Cardiac muscle cell (in vitro differentiated cells and primary cell): ENCODE measurements around the gene GRAP2. TPM values are rescaled to one million over a fixed set of nuclear protein-coding genes. Genes with fewer than 3 reads are reported as not detected.

Source experiments
- DNase-seq, 2 donors: peaks; one replicate each; pipeline versions ENCODE4 v3.0.0 to v3.0.0-alpha.2; 2010 to 2017; ENCODE audit warnings: low read depth in 1 of 2, low spot score in 1 of 2
- H3K27ac ChIP-seq: fragments of 200-600 bp; sonication (generic); 2 replicates; pipeline ENCODE4 v1.5.1; 2016
- H3K27me3 ChIP-seq: fragments of 200-600 bp; sonication (generic); 2 replicates; pipeline ENCODE4 v1.6.0; 2016; ENCODE audit warnings: control low read depth
- H3K36me3 ChIP-seq: fragments of 200-600 bp; sonication (generic); 2 replicates; pipeline ENCODE4 v1.5.1; 2016; ENCODE audit warnings: control low read depth
- H3K4me1 ChIP-seq: fragments of 200-600 bp; sonication (generic); 2 replicates; pipeline ENCODE4 v1.8.1; 2017; ENCODE audit warnings: low read depth, mild to moderate bottlenecking, mixed run types
- H3K4me3 ChIP-seq: fragments of 200-600 bp; sonication (generic); 2 replicates; pipeline ENCODE4 v1.5.1; 2016; ENCODE audit warnings: mild to moderate bottlenecking
- H3K9me3 ChIP-seq: fragments of 200-600 bp; sonication (generic); 2 replicates; pipeline ENCODE4 v1.5.1; 2017; ENCODE audit warnings: low read depth, mild to moderate bottlenecking, control low read depth
- polyA plus RNA-seq: library from polyadenylated mRNA; unstranded; fragments of >200 nt; fragmentation: Nextera tagmentation; extraction: Ambion mirVana; gene quantifications from 2 replicates; pipeline ENCODE4 v1.2.1, GENCODE V29; 2016
- total RNA-seq: library from RNA; depleted of rRNA; stranded (reverse); fragments of >200 nt; gene quantifications from 2 replicates; pipeline ENCODE4 v1.2.3, GENCODE V29; 2016
- TF ChIP-seq, protein P1 (sequence below): IDR thresholded peaks from 2 replicates; pipeline ENCODE4 v1.5.1; 2012; ENCODE audit warnings: low read depth, mild to moderate bottlenecking, low read length

The GRAP2 gene
- total and polyA plus RNA-seq, 2 experiments from 2014 or later = 0.09 TPM; not detected in 1

DNA sequence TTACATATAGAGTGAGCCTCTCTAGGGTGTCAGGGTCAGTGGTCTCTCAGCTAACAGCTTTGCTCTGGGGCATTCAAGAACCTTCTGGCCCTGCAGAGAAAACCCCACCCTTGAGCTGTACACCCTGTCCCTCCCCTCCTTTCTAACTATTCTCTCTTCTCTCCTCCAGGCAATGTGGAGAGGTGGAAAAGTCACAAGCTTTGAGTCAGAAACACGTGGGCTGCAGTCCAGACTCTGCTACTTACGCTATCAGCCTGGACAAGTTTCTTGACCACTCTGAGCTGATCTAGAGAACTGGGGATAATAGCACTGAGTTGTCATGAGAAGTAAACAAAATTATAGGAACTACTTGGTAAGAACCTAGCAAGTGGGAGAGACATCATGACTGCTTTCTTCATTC, 83.1 kb downstream of the GRAP2 start:
- DNase-seq = peak in 1 of 2 donors; percentile 57
- Histone ChIP-seq H3K4me1 (peaks cover 4% of the 10 kb centered on the region), H3K36me3 (no peaks in the 10 kb centered on the region), H3K27me3 (no peaks in the 10 kb centered on the region), H3K9me3 (no peaks in the 10 kb centered on the region), H3K27ac (no peak overlapping the region), H3K4me3 (no peak overlapping the region)
- TF ChIP-seq, protein P1, sequence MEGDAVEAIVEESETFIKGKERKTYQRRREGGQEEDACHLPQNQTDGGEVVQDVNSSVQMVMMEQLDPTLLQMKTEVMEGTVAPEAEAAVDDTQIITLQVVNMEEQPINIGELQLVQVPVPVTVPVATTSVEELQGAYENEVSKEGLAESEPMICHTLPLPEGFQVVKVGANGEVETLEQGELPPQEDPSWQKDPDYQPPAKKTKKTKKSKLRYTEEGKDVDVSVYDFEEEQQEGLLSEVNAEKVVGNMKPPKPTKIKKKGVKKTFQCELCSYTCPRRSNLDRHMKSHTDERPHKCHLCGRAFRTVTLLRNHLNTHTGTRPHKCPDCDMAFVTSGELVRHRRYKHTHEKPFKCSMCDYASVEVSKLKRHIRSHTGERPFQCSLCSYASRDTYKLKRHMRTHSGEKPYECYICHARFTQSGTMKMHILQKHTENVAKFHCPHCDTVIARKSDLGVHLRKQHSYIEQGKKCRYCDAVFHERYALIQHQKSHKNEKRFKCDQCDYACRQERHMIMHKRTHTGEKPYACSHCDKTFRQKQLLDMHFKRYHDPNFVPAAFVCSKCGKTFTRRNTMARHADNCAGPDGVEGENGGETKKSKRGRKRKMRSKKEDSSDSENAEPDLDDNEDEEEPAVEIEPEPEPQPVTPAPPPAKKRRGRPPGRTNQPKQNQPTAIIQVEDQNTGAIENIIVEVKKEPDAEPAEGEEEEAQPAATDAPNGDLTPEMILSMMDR = no peak

DNA sequence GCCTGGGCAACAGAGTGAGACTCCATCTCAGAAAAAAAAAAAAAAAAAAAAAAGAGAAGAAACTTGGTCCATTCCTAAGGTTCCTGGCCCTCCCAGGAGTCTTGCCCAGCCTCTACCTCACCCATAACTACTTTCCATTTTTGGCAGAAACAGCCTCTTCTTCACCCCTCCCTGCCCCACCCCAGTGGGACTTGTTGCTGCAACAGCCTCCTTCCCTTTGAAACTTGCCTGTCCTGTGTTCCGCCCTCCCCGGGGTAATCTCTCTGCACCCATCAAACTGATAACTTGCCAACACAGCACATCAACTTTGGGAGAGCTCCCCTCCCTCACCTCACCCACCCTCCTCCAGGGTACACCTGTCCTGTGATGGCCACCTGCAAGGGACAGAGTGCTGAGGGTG, 83.9 kb downstream of the GRAP2 start:
- no peak overlapping the region for H3K4me3 ChIP-seq
- TF ChIP-seq, protein P1 = no peak
- H3K27me3 ChIP-seq = no peaks in the 10 kb centered on the region
- H3K9me3 ChIP-seq = no peaks in the 10 kb centered on the region
- no peak for DNase-seq
- no peaks in the 10 kb centered on the region for H3K36me3 ChIP-seq
- H3K4me1 ChIP-seq = peaks cover 11% of the 10 kb centered on the region
- H3K27ac ChIP-seq = no peak overlapping the region

DNA sequence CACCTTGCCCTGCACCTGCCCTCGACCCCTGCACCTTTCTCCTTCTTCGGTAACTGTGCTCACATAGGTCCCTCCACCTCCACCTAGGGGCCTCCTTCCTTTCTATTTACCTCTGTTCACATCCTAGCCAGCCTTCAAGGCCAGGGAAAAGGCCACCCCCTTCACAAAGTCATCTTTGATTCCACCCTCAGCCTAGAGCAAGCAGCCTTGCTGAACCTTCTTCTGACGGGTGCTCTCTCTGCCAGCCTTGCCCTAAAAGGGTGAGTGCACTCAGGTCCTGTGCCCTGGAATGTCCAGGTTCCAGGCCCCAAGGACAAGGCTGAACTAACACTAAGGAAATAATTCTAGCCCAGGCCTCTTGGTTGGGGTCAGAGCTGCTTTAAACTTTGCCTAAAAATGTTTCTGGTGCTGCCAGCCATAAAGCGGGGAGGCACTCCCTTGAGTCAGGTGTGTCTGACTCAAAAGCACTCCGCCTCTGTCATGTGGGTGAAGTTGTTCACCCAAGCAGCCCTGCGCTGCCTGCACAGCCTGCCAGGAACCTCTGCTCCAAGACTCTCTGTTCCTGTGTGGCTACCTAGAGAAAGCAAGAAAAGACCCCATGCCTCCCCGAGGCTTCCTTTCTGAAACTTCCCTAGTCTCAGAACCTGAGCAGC, 84.6 kb downstream of the GRAP2 start:
- Histone ChIP-seq H3K27ac (no peak overlapping the region), H3K27me3 (no peaks in the 10 kb centered on the region), H3K4me3 (no peak overlapping the region), H3K4me1 (peaks cover 18% of the 10 kb centered on the region), H3K9me3 (no peaks in the 10 kb centered on the region), H3K36me3 (no peaks in the 10 kb centered on the region)
- DNase-seq = no peak
- TF ChIP-seq, protein P1 = no peak

DNA sequence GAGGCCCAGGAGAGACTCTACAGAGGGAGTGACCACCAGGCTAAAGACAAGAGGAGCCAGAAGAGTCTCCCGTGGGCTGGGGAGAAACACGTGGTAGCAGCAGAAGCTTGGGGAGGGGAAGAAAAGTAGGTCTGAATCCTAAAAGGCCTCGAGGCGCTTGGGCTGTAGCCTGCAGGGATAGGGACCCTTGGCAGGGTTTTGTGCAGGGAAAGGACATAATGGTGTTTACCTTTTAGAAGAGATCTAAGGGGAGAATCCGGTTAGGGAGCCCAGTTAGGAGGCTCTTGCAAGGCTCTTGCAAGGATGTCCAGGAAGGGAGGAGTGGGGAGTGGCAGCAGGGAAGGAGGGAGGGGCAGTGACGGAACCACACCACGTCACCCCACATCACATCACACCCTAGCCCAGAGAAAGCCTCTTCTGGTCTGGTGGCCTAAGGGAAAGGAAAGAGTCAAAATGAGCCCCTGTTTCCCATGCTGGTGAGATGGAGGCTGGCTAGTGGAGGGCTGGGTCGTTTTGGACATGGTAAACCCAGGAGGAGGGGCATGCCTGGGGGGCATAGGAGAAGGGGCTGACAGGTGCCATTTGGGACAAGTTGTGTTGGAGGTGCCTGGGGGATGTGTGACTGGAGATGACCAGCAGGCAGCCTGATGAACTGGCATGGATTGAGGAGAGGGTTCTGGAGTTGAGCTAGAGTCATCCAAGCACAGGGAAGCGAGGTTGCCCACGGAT, 87.7 kb downstream of the GRAP2 start:
- peaks cover 20% of the 10 kb centered on the region for H3K4me1 ChIP-seq
- no peak overlapping the region for H3K4me3 ChIP-seq
- H3K9me3 ChIP-seq = no peaks in the 10 kb centered on the region
- no peaks in the 10 kb centered on the region for H3K36me3 ChIP-seq
- TF ChIP-seq, protein P1 = no peak
- no peak for DNase-seq
- H3K27ac ChIP-seq = no peak overlapping the region
- H3K27me3 ChIP-seq = peaks cover 18% of the 10 kb centered on the region

DNA sequence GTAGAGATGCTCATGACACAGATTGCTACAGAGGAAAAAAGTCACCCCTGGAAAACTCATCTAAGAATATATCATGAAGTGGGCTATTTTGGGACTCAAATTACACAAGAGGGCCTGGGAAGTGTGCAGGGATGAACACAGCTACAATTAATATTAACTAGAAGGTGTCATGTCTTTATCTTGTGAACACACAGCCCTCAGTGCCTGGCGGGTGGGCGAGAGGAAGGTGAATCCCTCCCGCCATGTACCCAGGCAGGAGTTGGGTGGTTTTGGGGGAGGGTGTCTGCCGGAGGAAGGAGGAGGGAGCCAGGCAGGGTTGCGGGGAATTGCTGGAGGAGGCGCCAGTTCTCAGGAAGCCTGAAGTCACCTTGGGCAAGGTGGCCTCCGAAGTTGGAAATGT, 88.7 kb downstream of the GRAP2 start:
- H3K36me3 ChIP-seq = no peaks in the 10 kb centered on the region
- H3K4me1 ChIP-seq = peaks cover 16% of the 10 kb centered on the region
- no peaks in the 10 kb centered on the region for H3K9me3 ChIP-seq
- TF ChIP-seq, protein P1 = no peak
- H3K4me3 ChIP-seq = no peak overlapping the region
- peaks cover 29% of the 10 kb centered on the region for H3K27me3 ChIP-seq
- no peak overlapping the region for H3K27ac ChIP-seq
- no peak for DNase-seq
